OCI-LY1 (cell line): Measurements from ENCODE around the gene CARD14.

Experiments used
- H2AFZ ChIP-seq: fragments of 200-600 bp; sonication (generic), shearing (Covaris generic); 2 replicates; pipeline ENCODE4 v1.6.0; 2014; ENCODE audit warnings: antibody characterized with exemption, mild to moderate bottlenecking, low read length
- H3F3A ChIP-seq: fragments of 200-600 bp; sonication (generic), shearing (Covaris generic); 2 replicates; pipeline ENCODE4 v1.6.0; 2014; ENCODE audit warnings: mild to moderate bottlenecking, antibody characterized with exemption, low read length, moderate library complexity; ENCODE audit not compliant: insufficient read depth
- H3K27ac ChIP-seq: fragments of 200-600 bp; sonication (generic); 2 replicates; pipeline ENCODE4 v1.5.1; 2014; ENCODE audit warnings: low read length, mixed run types, mild to moderate bottlenecking, low read depth; ENCODE audit not compliant: poor library complexity, severe bottlenecking
- H3K27me3 ChIP-seq: fragments of 200-600 bp; sonication (generic); 2 replicates; pipeline ENCODE4 v1.6.0; 2014; ENCODE audit warnings: antibody characterized with exemption, mild to moderate bottlenecking, low read length, moderate library complexity; ENCODE audit not compliant: insufficient read depth
- H3K36me3 ChIP-seq: fragments of 200-600 bp; sonication (generic); 2 replicates; pipeline ENCODE4 v1.6.1; 2014; ENCODE audit warnings: mild to moderate bottlenecking, antibody characterized with exemption, low read length, moderate library complexity, mixed read lengths; ENCODE audit not compliant: insufficient read depth
- H3K4me1 ChIP-seq: fragments of 200-600 bp; sonication (generic); 2 replicates; pipeline ENCODE4 v1.5.1; 2014; ENCODE audit warnings: mild to moderate bottlenecking, low read length, moderate library complexity; ENCODE audit not compliant: insufficient read depth, severe bottlenecking
- H3K4me2 ChIP-seq: fragments of 200-600 bp; sonication (generic), shearing (Covaris generic); 2 replicates; pipeline ENCODE4 v1.6.1; 2014; ENCODE audit warnings: low read length
- H3K4me3 ChIP-seq: fragments of 200-600 bp; sonication (generic); 2 replicates; pipeline ENCODE4 v1.5.1; 2014; ENCODE audit warnings: low read length, low read depth, mild to moderate bottlenecking, mixed read lengths; ENCODE audit not compliant: poor library complexity, severe bottlenecking
- H3K79me2 ChIP-seq: fragments of 200-600 bp; shearing (Covaris generic); 2 replicates; pipeline ENCODE4 v1.6.1; 2016; ENCODE audit warnings: mixed run types, low read length, mixed read lengths; ENCODE audit not compliant: insufficient read depth
- H3K9ac ChIP-seq: fragments of 200-600 bp; sonication (generic), shearing (Covaris generic); 2 replicates; pipeline ENCODE4 v1.6.1; 2014; ENCODE audit warnings: mild to moderate bottlenecking, low read length, mixed read lengths
- H3K9me2 ChIP-seq: fragments of 200-600 bp; sonication (generic), shearing (Covaris generic); 2 replicates; pipeline ENCODE4 v1.6.1; 2014; ENCODE audit warnings: low read depth, mild to moderate bottlenecking, low read length, mixed read lengths
- H3K9me3 ChIP-seq: fragments of 200-600 bp; shearing (Covaris generic); 2 replicates; pipeline ENCODE4 v1.6.1; 2014; ENCODE audit warnings: low read length, mixed read lengths
- H4K20me1 ChIP-seq: fragments of 200-600 bp; sonication (generic), shearing (Covaris generic); 2 replicates; pipeline ENCODE4 v1.6.0; 2016; ENCODE audit warnings: mild to moderate bottlenecking, low read length; ENCODE audit not compliant: insufficient read depth
- CTCF ChIP-seq: fragments of 200-600 bp; sonication (generic), shearing (Covaris generic); IDR thresholded peaks from 2 replicates; pipeline ENCODE4 v1.5.1; 2017; ENCODE audit warnings: mild to moderate bottlenecking, antibody characterized with exemption, low read length, moderate library complexity, mixed read lengths
- EZH2 ChIP-seq: fragments of 200-600 bp; sonication (generic), shearing (Covaris generic); IDR thresholded peaks from 2 replicates; pipeline ENCODE4 v1.8.0; 2017; ENCODE audit warnings: borderline replicate concordance, mixed run types, mild to moderate bottlenecking, antibody characterized with exemption, low read length, moderate library complexity, mixed read lengths

Gene CARD14

GRCh38 chr17:80163336-80163735 is 6.5 kb upstream of the CARD14 start:
- H3K4me2 ChIP-seq: no peak overlapping the region
- H3K4me3 ChIP-seq: no peak overlapping the region
- H3K9ac ChIP-seq: no peak overlapping the region
- H3K27ac ChIP-seq: no peak overlapping the region
- no peak overlapping the region for H2AFZ ChIP-seq
- no peaks in the 10 kb centered on the region for H3K9me2 ChIP-seq
- H3K36me3 ChIP-seq: no peaks in the 10 kb centered on the region
- H3K9me3 ChIP-seq: no peaks in the 10 kb centered on the region
- no peaks in the 10 kb centered on the region; the same call in 1 of the 2 replicates for H3K27me3 ChIP-seq
- H4K20me1 ChIP-seq: no peaks in the 10 kb centered on the region
- no peak for TF ChIP-seq CTCF
- no peak for TF ChIP-seq EZH2
- H3K79me2 ChIP-seq: no peaks in the 10 kb centered on the region
- no peaks in the 10 kb centered on the region for H3F3A ChIP-seq
- H3K4me1 ChIP-seq: peaks cover 4% of the 10 kb centered on the region

GRCh38 chr17:80164185-80164584 is 5.6 kb upstream of the CARD14 start:
- Histone ChIP-seq H3K4me3 (no peak overlapping the region), H3K36me3 (no peaks in the 10 kb centered on the region), H3K4me2 (no peak overlapping the region), H2AFZ (no peak overlapping the region), H3K9ac (no peak overlapping the region), H3K9me2 (no peaks in the 10 kb centered on the region), H3K27me3 (no peaks in the 10 kb centered on the region; the same call in 1 of the 2 replicates), H3K4me1 (peaks cover 4% of the 10 kb centered on the region), H4K20me1 (no peaks in the 10 kb centered on the region), H3K79me2 (no peaks in the 10 kb centered on the region), H3F3A (no peaks in the 10 kb centered on the region), H3K27ac (no peak overlapping the region), H3K9me3 (no peaks in the 10 kb centered on the region)
- TF ChIP-seq EZH2 (no peak), CTCF (no peak)

- Histone ChIP-seq H4K20me1 (no peaks in the 10 kb centered on the region), H3K27ac (no peak overlapping the region), H3K36me3 (no peaks in the 10 kb centered on the region), H3F3A (no peaks in the 10 kb centered on the region), H3K9me2 (no peaks in the 10 kb centered on the region), H3K4me3 (no peak overlapping the region), H3K9ac (no peak overlapping the region), H3K79me2 (no peaks in the 10 kb centered on the region), H2AFZ (no peak overlapping the region), H3K4me1 (no peaks in the 10 kb centered on the region), H3K27me3 (no peaks in the 10 kb centered on the region; the same call in 1 of the 2 replicates), H3K4me2 (no peak overlapping the region), H3K9me3 (no peaks in the 10 kb centered on the region)
- TF ChIP-seq CTCF (no peak), EZH2 (no peak)
Measured at GRCh38 chr17:80166446-80166845, 3.4 kb upstream of the CARD14 start.
